Bronchial epithelial cell (primary cell): ENCODE measurements around the gene SLC25A22. TPM values are rescaled to one million over a fixed set of nuclear protein-coding genes. Genes with fewer than 3 reads are reported as not detected.

ENCODE experiments used
- DNase-seq: peaks from one replicate; pipeline ENCODE4 v3.0.0-alpha.2; 2010; ENCODE audit warnings: low read depth
- FAIRE-seq: peaks from 2 replicates; lab custom pipeline; 2011; peaks lifted over from hg19 to GRCh38; lab: Jason Lieb, UNC
- H3K27me3 ChIP-seq: 2 replicates; pipeline ENCODE4 v1.5.1; 2011; ENCODE audit warnings: low read length; ENCODE audit not compliant: control insufficient read depth, insufficient read depth
- H3K36me3 ChIP-seq: 2 replicates; pipeline ENCODE4 v1.5.1; 2011; ENCODE audit warnings: low read length; ENCODE audit not compliant: control insufficient read depth, insufficient read depth
- H3K4me3 ChIP-seq: 2 replicates; pipeline ENCODE4 v1.5.1; 2011; ENCODE audit warnings: mild to moderate bottlenecking, low read depth, low read length, control low read depth
- CTCF ChIP-seq: IDR thresholded peaks from 2 replicates; pipeline ENCODE4 v1.5.1; 2011; ENCODE audit warnings: mild to moderate bottlenecking, moderate library complexity, low read length, control low read depth, inconsistent platforms; ENCODE audit not compliant: insufficient read depth, severe bottlenecking
- total RNA-seq: library from RNA; depleted of rRNA; stranded (reverse); fragments of >200 nt; gene quantifications from 2 replicates; pipeline ENCODE4 v1.2.1, GENCODE V29; 2014

Gene SLC25A22
- total RNA-seq, 1 donor from 2014 or later, result 5.3 TPM

DNA sequence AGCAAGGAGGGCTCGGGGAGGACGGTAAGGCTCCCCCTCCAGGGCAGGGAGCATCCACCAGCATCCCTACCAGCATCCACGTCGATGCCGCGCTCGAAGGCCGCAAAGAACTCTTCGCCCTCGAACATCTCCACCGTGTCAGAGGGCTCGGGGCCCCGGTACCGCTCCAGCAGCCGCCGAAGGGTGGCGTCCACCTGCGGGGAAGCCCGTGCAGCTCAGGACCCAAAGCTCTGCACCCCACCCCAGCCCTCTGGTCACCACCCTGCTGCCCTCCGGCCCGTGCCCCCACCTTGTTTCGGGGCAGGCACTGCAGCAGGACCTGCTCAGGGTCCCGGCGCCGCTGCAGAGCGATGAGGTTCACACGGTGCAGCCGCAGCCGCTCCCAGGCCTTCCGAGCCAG is 2.4 kb upstream of the SLC25A22 start:
- peaks cover 24% of the 10 kb centered on the region for H3K36me3 ChIP-seq
- no peak for FAIRE-seq
- no peak overlapping the region for H3K4me3 ChIP-seq
- DNase-seq, result no peak
- no peak for TF ChIP-seq CTCF
- no peaks in the 10 kb centered on the region for H3K27me3 ChIP-seq

DNA sequence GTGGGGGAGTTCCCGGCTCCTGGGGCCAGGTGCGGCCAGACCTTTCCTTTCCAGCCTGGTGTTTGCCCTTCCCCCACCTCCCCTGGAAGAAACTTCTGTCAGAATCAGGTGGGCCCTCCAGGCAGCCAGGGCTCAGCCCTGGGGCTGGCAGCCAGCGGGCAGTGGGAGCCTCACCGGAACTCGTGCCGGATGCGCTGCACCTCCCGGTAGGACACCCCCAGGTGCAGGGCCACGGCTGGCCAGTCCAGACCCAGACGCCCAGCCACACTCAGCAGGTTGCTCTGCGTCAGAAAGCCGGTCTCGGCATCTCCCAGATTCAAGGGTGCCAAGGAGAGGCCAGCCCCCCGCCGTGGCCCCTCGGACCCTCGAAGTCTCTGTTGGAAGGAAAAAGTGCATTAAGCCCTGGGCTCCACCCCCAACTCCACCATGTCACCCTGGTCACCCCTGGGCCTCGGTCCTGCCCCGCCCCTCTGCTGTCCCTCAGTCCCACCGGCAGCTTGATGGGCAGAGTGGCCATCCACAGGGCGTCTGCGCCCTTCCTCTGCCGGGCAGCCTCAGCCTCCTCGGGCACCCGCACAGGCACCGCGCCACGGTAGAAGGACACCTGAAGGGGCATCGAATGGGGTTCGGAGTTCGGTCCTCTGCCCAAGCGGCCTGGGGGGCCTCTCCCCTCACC is 1.7 kb upstream of the SLC25A22 start:
- DNase-seq (no peak), FAIRE-seq (no peak)
- no peak for TF ChIP-seq CTCF
- Histone ChIP-seq H3K27me3 (no peaks in the 10 kb centered on the region), H3K36me3 (peaks cover 24% of the 10 kb centered on the region), H3K4me3 (no peak overlapping the region)

DNA sequence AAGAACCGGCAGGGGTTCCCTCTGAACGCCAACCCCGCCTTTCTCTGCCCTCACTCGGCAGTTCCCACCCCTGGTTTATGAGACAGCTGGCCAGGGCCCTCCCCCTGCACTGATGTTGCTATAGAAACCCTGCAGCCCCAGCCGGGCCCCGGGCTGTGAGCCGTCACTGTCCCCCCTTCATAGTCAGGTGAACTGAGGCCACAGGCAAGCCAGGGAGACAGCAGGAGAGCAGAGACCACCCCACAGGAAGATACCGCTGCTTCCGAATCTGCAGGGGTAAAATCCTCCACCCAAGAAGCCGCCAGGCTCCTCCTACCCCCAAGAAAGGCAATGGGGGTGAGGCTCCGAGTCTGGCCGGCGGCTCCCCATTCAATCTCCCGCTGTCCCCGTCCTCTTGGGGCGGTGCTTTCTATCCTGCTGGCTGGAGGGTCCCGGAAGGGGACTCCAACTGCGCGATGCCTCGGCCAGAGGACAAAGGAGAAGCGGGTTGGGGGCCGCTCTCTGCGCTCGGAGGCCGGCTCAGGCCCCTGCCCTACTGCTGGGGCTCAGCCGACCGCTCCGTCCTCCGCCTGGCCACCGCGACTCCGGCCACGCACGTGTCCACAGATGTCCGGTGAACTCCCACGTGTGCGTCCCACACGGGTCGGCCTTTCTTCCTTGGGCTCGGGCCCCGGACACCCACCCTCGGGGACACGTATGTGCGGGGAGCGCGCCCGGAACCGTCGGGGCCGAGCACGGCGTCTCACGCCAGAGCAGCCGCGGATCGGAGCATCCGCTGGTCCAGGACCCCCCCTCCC is 587 bp downstream of the SLC25A22 start:
- Histone ChIP-seq H3K36me3 (peaks cover 23% of the 10 kb centered on the region), H3K4me3 (peak overlapping the region; percentile 97), H3K27me3 (no peaks in the 10 kb centered on the region)
- DNase-seq, result peak; percentile 68
- no peak for FAIRE-seq
- no peak for TF ChIP-seq CTCF

DNA sequence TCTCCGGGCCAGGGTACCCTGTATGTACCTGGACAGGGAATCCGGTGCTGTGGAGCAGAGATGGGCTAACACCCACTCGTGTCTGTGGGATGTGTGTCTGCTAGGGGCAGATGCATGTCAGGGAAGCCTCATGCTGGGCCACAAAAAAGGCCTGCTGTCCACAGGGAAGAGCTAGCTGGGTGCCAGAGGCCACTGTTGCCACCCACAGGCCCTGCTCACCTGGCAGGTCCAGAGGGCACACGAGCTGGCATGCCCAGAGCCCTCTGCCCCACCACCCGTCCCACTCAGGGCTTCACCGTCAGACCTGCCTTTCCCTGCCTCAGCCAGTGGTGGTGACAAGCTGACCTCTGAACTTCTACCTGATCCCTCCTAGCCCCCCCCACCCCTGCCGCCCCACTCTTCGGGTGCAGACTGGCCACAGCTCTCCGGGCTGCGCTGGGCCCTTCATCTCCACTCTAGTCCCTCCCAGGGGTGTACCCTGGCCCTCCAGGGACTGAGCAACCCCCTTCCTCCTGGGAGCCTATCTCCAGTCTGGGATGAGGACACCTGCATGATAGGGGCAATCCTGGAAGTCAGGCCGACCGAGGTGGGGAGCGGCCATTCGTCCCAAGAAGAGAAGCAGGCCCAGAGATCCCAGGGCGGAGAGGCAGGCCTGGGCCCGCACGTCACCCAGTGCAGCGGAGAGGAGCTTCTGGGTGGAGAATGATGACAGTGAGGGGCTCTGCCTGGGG is 1.4 kb downstream of the SLC25A22 start:
- Histone ChIP-seq H3K4me3 (peak overlapping the region; percentile 97), H3K36me3 (peaks cover 18% of the 10 kb centered on the region), H3K27me3 (no peaks in the 10 kb centered on the region)
- DNase-seq (no peak), FAIRE-seq (no peak)
- TF ChIP-seq CTCF, result no peak

DNA sequence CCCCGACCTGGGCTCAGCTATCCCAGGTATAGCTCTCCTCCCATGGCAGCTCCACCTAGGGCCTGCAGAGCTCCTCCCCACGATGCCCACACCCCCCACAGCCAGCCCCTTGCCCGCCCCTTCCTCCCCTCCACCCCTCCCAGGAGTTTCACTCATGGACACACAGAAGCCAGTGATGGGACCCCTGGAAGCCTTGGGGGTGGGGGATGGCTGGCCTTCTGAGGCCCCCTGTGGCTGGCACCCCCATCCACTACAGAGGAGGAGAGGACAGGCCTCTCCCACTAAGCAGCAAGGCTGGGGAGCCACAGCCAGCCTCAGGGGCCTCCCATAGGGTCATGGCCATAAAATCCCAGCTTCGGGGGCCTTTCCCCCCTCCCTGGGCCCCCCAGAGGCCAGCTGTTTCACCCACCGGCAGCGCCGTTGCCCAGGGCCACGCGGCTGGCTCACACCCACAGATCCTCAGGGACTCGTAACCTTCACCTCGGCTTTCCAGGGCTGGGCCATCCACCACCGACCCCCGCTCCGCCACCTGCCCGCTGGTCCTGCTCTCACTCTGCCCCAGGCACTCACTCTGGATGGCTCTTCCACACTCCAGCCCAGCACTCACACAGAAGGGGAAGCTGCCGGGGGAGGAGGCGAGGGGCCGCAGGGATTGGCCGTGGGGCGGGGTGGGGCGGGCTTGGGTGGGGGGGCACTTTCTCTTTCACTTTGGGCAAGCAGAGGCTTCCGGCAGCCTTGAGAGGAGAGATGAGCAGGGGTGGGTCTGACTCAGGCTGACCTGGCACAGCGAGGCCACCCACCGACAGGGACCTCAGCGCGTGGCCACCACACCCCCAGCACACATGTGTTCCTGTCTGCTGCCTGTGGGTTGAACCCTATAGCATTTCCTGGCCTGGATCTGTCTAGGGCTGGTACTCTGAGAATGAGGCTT is 2.2 kb downstream of the SLC25A22 start:
- H3K27me3 ChIP-seq, result no peaks in the 10 kb centered on the region
- TF ChIP-seq CTCF, result no peak
- H3K36me3 ChIP-seq, result peaks cover 13% of the 10 kb centered on the region
- FAIRE-seq, result no peak
- peak; percentile 68 for DNase-seq
- peak overlapping the region; percentile 97 for H3K4me3 ChIP-seq
